HG02973 (cell line): Measurements from ENCODE around the gene AGTR1.
"Not testable (repeated sequence)": the region's sequence is repeated elsewhere in the genome, so short reads cannot be mapped to it uniquely, and the experiment has no call there.

Experiments
- ATAC-seq: cut with Tn5 transposase; IDR thresholded peaks from one replicate; pipeline ENCODE4 v1.9.1; 2021; ENCODE audit warnings: moderate library complexity; ENCODE audit not compliant: unreplicated experiment

Gene AGTR1

DNA sequence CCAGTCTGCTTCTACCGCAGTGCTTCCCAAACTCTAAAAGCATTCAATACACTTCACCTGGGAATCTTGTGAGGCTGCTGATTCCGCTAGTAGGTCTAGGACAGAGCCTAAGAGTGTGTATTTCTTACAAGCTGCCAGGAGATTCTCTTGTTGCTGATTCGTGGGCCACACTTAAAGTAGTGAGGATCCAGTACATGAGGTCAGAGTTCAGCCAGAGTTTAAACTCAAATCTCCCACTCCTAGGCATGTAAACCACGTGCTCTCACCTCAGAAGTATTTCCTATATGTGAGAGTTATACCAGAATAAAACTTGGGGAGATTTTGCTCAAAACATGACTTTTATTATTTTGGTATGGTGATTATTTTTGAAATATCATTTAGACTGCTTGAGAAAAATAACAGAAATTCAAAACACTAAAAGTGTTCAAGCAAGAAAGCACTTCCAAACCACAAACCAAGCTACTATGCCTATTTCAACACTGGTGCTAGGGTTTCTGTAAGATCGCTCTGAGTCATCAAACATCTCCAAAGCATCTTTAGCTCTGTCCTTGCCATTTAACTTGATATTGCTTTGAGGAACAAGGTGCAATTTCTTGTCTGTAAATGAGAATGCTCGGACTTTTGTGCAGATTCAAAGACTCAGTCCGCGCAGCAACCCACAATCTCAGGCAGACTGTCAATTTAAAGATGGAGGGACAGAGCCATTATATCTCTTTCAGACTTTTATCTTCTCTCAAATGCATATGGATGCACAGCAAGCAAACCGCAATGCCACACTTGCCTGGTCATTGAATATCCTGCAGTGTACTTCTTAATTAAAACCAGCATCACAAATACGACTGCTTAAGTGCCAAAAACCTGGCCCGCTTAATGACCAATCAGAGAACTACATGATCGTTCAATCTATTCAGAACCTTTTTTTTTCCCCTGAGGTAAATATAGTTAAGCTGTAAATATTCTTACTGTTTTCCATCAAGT lies 59.8 kb downstream of the AGTR1 start:
- ATAC-seq, result no peak

DNA sequence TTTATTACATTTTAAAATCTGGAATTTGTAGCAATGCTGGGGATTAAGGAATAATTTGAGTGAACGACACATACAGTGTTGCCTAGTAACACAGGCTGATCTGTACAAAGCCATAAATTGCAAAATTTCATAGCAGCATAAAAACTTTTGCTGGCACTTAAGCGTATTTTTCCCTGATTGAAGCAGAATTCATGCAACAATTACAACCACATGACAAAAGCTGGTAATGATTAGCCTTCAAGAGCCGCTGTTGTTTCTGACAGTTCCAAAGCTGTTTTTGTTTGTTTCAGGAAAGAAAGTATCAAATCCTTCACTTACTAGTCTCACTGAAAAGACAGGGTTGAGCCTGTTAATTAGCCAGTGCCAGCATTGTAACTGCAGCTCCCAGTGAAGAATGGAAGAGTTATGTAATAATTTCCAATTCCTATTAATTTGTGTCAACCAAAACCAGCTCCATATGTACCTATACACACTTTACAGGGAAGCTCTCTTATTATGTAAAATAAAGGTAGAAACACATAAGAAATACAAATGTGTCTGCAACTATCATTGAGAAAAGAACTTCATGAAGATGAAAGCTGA lies 60.7 kb downstream of the AGTR1 start:
- ATAC-seq, result no peak

DNA sequence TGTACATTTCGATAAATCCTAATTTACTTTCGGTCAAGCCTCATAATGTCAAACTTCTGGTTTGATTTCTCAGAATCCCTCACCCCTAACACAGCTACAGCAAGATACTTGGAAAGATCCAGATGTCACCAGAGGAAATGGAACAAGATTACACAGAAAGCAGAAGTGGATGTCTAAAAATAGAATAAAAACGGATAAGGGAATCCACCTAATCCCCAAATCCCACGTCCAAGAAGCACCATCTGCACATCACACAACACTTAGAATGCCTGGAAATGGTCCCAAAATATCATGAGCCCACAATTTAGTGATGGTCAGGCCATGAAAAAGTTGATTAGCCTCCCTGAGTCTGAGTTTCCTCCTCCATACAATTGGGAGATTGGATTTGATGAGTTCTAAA lies 61.7 kb downstream of the AGTR1 start:
- no peak for ATAC-seq

DNA sequence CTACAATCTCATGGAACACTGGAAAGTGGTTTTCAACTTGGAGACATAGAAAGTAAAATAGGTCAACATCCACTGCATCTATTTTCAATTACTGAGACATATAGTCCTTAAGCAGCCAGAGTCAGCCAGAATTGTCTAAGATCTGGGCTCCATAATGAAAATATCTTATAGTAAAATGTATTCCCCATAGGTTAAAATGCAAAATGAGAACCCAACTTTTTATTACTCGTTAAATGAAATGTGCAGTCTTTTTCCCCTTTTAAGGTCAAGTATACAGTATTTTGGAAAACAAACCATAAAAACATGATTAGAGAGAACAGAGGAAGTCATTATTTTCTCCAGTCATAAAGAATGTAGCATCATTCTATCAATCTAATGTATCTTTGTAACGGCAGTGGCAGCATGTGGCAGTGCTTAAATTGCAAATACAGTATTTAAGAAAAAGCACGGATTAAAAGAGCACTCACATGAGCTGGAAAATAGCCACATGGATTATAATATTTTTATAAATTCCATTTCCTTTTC lies 65.5 kb downstream of the AGTR1 start:
- no peak for ATAC-seq

DNA sequence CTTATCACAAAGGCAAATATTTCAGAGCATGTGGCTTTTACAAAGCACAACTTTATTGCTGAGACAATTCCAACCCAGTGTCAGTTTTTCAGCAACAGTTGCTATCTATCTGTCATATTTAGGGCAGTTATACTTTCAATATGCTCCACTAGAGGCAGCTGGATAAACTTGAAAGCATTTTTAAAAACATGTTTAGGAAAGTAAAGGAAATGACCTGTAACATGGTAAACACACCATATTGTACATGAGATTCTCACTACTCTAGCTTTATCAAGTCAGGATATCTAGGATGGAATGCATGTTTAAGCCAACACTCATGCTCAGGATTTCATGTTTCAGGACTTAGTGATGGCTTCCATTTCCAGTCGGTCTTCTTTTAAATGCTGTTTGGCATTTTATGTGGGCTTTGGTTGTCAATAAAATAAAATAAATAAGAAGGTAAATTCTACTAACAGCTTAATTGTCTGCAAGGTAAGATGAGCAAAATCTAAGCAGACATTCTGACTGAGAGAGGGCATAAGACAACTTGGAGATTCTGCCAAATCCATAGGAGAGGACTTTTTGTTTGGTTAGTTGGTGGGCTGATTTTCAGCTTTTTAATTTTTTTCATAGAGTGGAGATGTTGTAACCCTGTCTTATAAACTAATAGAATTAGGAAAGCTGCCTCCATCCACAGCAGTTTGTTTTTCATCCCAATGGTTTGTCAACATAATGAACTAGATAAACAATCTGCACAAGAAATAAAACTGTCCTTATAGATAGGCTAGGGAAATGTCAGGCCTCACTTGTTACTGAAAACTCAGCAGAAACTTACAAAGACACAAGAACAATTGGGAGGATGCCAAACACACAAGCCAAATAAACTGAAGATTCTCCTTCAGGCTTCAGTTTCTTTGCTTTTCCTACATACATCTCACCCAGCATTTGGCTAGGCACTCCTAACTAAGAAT lies 66.6 kb downstream of the AGTR1 start:
- no peak for ATAC-seq

DNA sequence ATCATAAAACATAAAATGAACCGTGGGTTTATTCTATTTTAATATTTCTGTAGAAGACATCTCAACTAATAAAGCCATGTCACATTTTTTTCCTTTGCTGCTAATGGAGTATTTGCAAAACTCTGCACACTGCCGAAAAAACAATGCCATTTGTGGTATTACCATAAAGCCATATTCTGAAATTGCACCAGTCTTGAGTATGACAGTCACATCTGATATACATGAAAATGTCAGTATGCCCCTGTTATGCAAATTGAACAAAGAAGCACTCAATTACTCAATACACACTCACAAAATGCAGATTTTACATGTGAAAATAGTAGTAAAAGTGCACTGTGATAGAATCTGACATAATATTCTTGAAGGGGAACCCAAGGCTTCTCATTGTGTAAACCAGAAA lies 74.7 kb downstream of the AGTR1 start:
- no peak for ATAC-seq

DNA sequence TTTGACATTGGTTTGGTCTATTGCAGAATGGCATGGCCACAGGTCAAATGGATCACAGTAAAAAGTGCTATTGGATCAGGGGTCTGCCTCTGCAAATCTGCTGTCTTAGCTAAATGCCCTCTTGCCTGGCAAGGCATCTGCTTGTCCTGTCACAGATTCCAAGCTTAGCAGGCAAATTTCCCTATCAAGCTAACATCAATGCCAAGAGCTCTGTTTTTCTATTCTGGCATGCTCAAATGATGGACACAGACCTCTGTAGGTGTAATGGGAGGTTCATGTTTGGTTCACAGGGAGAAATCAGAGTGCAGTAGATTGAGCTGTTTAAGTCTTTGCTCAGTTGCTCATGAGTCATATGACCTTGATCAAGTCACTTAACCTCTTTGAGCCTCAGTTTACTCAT lies 75.1 kb downstream of the AGTR1 start:
- ATAC-seq, result no peak

DNA sequence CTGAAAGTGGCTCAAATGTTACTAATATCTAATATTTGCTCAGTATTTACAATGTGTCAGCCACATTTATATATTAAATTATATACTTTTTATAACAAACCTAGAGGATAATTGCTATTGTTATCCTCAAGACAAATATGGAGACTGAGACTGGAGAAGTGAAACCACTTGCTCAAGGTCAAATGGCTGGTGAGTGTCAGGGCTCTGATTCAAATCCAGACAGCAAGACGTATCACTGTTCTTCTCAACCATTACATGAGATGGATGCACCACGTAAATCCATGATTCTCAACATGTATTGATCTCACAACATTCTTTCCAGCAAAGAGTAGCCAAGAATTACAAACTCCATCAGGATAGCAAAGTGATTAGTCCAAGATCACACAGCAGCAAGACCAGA lies 76.1 kb downstream of the AGTR1 start:
- no peak for ATAC-seq

DNA sequence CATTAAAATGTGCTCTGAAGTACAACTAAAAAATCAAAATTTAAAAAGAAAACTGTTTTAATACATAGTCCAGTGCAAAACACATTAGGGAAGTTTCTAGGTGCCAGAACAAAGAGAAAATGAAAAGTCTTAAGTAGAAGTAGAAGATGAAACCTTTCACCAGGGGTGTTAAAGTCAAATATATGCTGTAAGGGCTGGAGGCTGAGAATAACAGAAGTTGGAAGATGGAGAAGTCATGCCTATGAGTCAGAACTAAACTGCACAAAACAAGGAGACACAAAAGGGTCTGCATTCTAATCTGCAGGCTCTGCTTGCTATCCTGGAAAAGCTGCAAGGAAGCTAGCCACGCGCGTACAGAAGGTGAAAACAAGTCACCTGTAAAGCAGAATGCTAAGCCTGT lies 81.2 kb downstream of the AGTR1 start:
- ATAC-seq, result no peak

DNA sequence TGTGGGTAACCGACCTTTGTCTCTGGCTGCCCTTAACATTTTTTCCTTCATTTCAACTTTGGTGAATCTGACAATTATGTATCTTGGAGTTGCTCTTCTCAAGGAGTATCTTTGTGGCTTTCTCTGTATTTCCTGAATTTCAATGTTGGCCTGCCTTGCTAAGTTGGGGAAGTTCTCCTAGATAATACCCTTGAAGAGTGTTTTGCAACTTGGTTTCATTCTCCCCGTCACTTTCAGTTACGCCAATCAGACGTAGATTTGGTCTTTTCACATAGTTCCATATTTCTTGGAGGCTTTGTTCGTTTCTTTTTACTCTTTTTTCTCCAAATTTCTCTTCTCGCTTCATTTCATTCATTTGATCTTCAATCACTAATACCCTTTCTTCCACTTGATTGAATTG lies 87.3 kb downstream of the AGTR1 start:
- ATAC-seq, result not testable (repeated sequence)

DNA sequence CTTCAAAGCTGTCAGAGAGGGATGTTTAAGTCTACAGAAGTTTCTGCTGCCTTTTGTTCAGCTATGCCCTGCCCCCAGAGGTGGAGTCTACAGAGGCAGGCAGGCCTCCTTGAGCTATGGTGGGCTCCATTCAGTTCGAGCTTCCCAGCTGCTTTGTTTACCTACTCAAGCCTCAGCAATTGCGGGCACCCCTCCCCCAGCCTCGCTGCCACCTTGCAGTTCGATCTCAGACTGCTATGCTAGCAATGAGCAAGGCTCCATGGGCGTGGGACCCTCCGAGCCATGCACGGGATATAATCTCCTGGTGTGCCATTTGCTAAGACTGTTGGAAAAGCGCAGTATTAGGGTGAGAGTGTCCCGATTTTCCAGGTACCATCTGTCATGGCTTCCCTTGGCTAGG lies 88.5 kb downstream of the AGTR1 start:
- not testable (repeated sequence) for ATAC-seq

DNA sequence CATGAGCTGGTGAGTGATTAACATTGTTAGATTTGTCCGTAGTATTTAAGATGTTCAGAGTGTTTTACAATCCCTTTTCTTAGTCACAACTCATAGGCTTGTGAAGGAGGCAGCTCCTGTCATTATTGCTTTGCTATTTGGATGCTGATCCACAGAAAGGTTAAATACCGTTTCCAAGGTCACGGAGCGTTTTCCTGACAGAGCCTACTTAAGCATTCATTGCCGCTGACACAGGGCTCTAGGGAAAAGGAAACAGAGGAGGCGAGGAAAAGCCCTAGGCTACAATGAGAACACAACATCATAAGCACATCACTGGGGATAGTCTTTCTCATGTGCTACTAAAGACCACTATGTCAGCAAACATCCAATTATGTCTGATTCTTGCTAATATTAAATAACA lies 91.4 kb downstream of the AGTR1 start:
- no peak for ATAC-seq

DNA sequence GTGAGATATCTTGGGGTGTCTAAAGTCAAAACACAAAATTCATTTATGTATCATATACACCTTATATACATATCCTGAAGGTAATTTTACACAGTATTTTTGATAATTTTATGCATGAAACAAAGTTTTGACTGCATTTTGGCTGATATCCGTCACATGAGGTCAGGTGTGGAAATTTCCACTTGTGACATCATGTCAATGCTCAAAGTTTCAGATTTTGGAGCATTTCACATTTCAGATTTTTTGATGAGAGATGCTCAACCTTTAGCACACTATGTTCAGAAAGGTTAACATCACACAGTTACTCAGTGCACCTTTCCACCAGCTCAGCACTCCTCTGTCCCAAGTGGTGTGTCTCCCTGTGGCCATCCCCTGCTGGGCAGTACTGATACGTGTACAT lies 92.2 kb downstream of the AGTR1 start:
- no peak for ATAC-seq

DNA sequence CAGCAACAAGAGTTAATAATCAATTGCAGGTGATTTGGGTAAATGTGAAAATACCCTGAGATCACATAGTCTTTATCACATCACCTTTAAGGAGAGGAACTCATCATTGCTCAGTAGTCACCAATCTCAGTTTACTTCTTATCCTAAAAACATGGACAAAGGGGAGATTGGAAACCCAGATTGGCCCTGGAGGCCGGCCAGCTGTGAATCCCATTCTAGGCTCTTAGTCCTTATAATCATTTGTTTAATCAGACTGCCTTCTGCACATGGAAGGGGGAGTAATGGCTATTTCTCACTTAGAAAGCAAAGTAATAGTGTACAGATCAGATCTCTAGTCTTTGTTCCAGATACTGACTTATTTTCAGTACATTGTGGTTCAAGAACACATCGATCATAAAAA lies 92.7 kb downstream of the AGTR1 start:
- ATAC-seq, result no peak

DNA sequence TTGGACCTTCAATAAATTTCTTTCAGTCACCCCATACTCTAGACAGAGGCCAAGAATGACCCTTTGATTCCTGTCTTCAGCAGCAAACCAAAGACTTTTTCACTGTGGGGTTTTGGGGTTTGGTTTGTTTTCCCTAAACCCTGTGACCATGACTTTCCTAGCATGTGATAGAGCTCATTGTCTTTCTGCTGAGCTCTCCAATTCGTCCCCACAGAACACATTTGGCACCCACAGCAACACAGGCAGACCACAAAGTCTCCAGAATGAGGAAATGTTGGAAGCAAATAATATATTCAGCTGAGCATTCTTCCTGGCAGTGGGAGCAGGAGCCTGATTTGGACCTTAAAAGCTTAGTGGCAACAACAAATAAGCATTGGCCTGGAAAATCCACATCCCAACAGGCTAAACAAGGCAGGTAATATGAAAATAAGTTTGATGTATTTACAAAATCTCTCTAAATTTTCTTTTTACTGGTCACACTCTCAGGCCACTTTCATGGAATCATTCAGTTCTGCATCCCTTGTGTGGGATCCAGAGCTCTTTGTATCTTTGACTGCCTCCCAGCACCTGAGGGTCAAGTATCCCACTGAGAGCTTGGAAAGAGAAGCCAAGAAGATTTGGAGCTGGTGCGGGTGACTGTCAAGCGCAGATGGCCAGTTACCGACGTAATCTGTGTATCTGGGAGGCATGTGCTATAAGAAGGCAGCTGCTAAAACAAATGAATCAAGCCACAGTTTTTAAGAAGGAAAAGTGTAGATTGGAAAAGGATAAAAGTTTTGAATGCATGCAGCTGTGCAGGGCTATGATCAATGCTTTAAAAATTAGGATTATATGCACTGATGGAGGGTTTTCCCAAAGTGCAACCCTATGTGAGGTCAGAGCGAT lies 93.4 kb downstream of the AGTR1 start:
- ATAC-seq, result no peak

DNA sequence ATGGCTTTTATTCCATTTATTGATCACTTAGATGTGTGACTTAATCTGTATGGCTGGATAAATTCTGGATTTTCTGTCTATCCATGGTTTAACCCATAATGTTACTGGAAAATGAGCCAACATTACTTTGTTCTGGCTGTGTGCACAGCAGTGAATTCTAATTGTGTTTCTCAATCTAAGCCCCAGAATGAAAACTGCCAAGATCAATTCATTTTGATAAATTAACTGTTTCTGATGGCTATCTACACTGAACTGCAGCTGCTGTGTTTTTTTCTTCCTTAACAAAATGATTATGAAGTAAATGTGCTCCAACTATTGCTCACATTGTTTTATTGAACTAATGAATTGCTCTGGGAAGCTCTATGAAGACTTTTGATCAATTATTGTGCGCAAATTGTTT lies 94.2 kb downstream of the AGTR1 start:
- no peak for ATAC-seq

DNA sequence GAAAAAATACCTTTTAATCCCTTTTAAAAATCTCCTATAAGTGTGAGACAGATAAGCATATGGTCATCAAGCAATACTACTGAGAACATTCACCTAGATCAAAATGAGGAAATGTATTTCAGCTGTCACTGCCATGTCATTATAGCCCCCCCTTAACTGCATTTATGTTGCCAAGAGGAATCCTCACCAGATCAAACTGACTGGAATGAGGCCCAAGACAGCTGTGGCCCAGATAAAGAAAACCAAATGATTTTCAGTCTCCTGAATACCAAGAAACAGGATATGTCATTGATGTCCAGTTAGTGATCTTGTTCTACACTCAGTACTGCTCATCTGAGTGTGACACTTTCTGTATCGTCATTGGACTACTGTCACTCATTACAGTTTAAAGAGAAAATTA lies 94.8 kb downstream of the AGTR1 start:
- no peak for ATAC-seq
